GM23338 (cell line): ENCODE results near the gene ARID1B. TPM values are rescaled to one million over a fixed set of nuclear protein-coding genes. Genes with fewer than 3 reads are reported as not detected.

Experiments used
- ATAC-seq: fragments of 200-7000 bp; cut with Tn5 transposase; 3 replicates; pipeline ENCODE4 v1.9.1; 2020
- DNase-seq: peaks from one replicate; pipeline ENCODE4 v3.0.0-alpha.2; 2015; ENCODE audit warnings: low spot score
- H2AFZ ChIP-seq: fragments of 200-600 bp; sonication (generic); 2 replicates; pipeline ENCODE4 v1.8.0; 2016; ENCODE audit warnings: antibody characterized with exemption, mild to moderate bottlenecking, moderate library complexity
- H3F3A ChIP-seq: fragments of 200-600 bp; sonication (generic); replicated peaks from 2 replicates; pipeline ENCODE4 v1.8.0; 2017; ENCODE audit warnings: antibody characterized with exemption, mixed run types, low read depth
- H3K27ac ChIP-seq: fragments of 200-600 bp; sonication (generic); 2 replicates; pipeline ENCODE4 v1.6.1; 2016; ENCODE audit warnings: low read depth
- H3K27me3 ChIP-seq: fragments of 200-600 bp; sonication (generic); 2 replicates; pipeline ENCODE4 v1.8.0; 2016; ENCODE audit warnings: mild to moderate bottlenecking, mixed run types, moderate library complexity; ENCODE audit not compliant: insufficient read depth
- H3K36me3 ChIP-seq: fragments of 200-600 bp; sonication (generic); 2 replicates; pipeline ENCODE4 v1.8.0; 2016; ENCODE audit warnings: mild to moderate bottlenecking; ENCODE audit not compliant: insufficient read depth
- H3K4me1 ChIP-seq: fragments of 200-600 bp; sonication (generic); 2 replicates; pipeline ENCODE4 v1.8.0; 2016; ENCODE audit warnings: mild to moderate bottlenecking, moderate library complexity; ENCODE audit not compliant: insufficient read depth
- H3K4me2 ChIP-seq: fragments of 200-600 bp; sonication (generic); 2 replicates; pipeline ENCODE4 v1.7.1; 2017; ENCODE audit warnings: mixed run types
- H3K4me3 ChIP-seq: fragments of 200-600 bp; sonication (generic); 2 replicates; pipeline ENCODE4 v1.6.1; 2016; ENCODE audit warnings: mixed run types
- H3K79me2 ChIP-seq: fragments of 200-600 bp; sonication (generic); replicated peaks from 2 replicates; pipeline ENCODE4 v1.8.0; 2017; ENCODE audit warnings: mild to moderate bottlenecking; ENCODE audit not compliant: insufficient read depth
- H3K9me2 ChIP-seq: fragments of 200-600 bp; sonication (generic); 2 replicates; pipeline ENCODE4 v1.8.0; 2017; ENCODE audit not compliant: insufficient read depth
- H4K20me1 ChIP-seq: fragments of 200-600 bp; sonication (generic); replicated peaks from 2 replicates; pipeline ENCODE4 v1.8.0; 2017; ENCODE audit warnings: mild to moderate bottlenecking; ENCODE audit not compliant: insufficient read depth
- H3K27ac Mint-ChIP-seq: 2 replicates; pipeline ENCODE4 v1.8.0; 2020; ENCODE audit warnings: inconsistent platforms, mild to moderate bottlenecking, moderate library complexity, mixed read lengths
- H3K27me3 Mint-ChIP-seq: 3 replicates; pipeline ENCODE4 v1.8.0; 2022; ENCODE audit warnings: low read depth, mild to moderate bottlenecking, moderate library complexity, mixed read lengths, inconsistent platforms; ENCODE audit not compliant: insufficient read depth, poor library complexity
- H3K36me3 Mint-ChIP-seq: 3 replicates; pipeline ENCODE4 v1.8.0; 2021; ENCODE audit warnings: low read depth, mild to moderate bottlenecking, inconsistent platforms, moderate library complexity, mixed read lengths
- H3K4me1 Mint-ChIP-seq: 3 replicates; pipeline ENCODE4 v1.8.0; 2020; ENCODE audit warnings: mild to moderate bottlenecking, inconsistent platforms, mixed read lengths
- H3K4me3 Mint-ChIP-seq: 3 replicates; pipeline ENCODE4 v1.8.0; 2021; ENCODE audit warnings: moderate library complexity, mild to moderate bottlenecking, inconsistent platforms, mixed read lengths
- H3K9me3 Mint-ChIP-seq: 3 replicates; pipeline ENCODE4 v1.8.0; 2020; ENCODE audit warnings: moderate library complexity, mild to moderate bottlenecking, inconsistent platforms, mixed read lengths
- CREB1 ChIP-seq: fragments of 250-450 bp; sonication (Bioruptor Pico); IDR thresholded peaks from 2 replicates; pipeline ENCODE4 v1.5.0; 2020; ENCODE audit warnings: low read depth, mild to moderate bottlenecking, moderate library complexity
- CTCF ChIP-seq, 2 experiments: fragments of 200-600 bp in 1 of 2; sonication (generic) in 1 of 2; conservative IDR thresholded peaks; 2 replicates each; pipeline versions ENCODE4 v1.5.1 to v1.6.1; 2016 to 2017; ENCODE audit warnings: antibody characterized with exemption in 2 of 2, low read depth in 2 of 2, mild to moderate bottlenecking in 2 of 2, moderate library complexity in 1 of 2
- ETS1 ChIP-seq: IDR thresholded peaks from 2 replicates; pipeline ENCODE4 v1.6.1; 2016; ENCODE audit warnings: antibody characterized with exemption
- EZH2phosphoT487 ChIP-seq: fragments of 200-600 bp; sonication (generic); IDR thresholded peaks from one replicate; pipeline ENCODE4 v1.8.1; 2018; ENCODE audit warnings: antibody characterized with exemption; ENCODE audit not compliant: unreplicated experiment
- NANOG ChIP-seq: IDR thresholded peaks from 2 replicates; pipeline ENCODE4 v1.6.1; 2016; ENCODE audit warnings: antibody characterized with exemption, borderline replicate concordance
- REST ChIP-seq: IDR thresholded peaks from one replicate; pipeline ENCODE4 v1.6.1; 2018; ENCODE audit warnings: antibody characterized with exemption; ENCODE audit not compliant: unreplicated experiment
- STAT1 ChIP-seq: IDR thresholded peaks from one replicate; pipeline ENCODE4 v1.6.1; 2016; ENCODE audit warnings: antibody characterized with exemption; ENCODE audit not compliant: unreplicated experiment
- ZNF114 ChIP-seq: fragments of 250-450 bp; sonication (Bioruptor Pico); IDR thresholded peaks from 2 replicates; pipeline ENCODE4 v1.5.0; 2020; ENCODE audit warnings: mild to moderate bottlenecking, moderate library complexity
- ZNF331 ChIP-seq: fragments of 250-450 bp; sonication (Bioruptor Pico); IDR thresholded peaks from 2 replicates; pipeline ENCODE4 v1.5.0; 2020; ENCODE audit warnings: low read depth, mild to moderate bottlenecking, moderate library complexity
- polyA plus RNA-seq: library from polyadenylated mRNA; unstranded; fragments of >200 nt; fragmentation: Nextera tagmentation; extraction: Ambion mirVana; gene quantifications from 2 replicates; pipeline ENCODE4 v1.2.1, GENCODE V29; 2016
- total RNA-seq: library from RNA; depleted of rRNA; stranded (reverse); fragments of >200 nt; shearing (Covaris generic); gene quantifications from 2 replicates; pipeline ENCODE4 v1.2.3, GENCODE V29; 2014

ARID1B gene
- total and polyA plus RNA-seq, 2 experiments from 2014 or later = 59.3 to 72.2 TPM

- TF ChIP-seq REST (no peak), STAT1 (no peak), ZNF114 (CRISPR knock-in tag) (no peak), EZH2phosphoT487 (no peak), ZNF331 (no peak)
These were observed 137.0 kb downstream of the ARID1B start (continued) for GRCh38 chr6:156914181-156914580.

GRCh38 chr6:156916130-156916801 is 139.1 kb downstream of the ARID1B start:
- no peak overlapping the region for H2AFZ ChIP-seq
- H3K36me3 ChIP-seq = no peaks in the 10 kb centered on the region
- Mint-ChIP-seq H3K36me3 (peaks cover 3% of the 10 kb centered on the region), H3K27ac (no peak overlapping the region), H3K4me1 (peaks cover 68% of the 10 kb centered on the region), H3K4me3 (no peak overlapping the region), H3K9me3 (no peaks in the 10 kb centered on the region), H3K27me3 (peaks cover 10% of the 10 kb centered on the region)
- H3F3A ChIP-seq = no peaks in the 10 kb centered on the region
- peaks cover 75% of the 10 kb centered on the region for H3K79me2 ChIP-seq
- H3K4me2 ChIP-seq = no peak overlapping the region
- DNase-seq = no peak
- H4K20me1 ChIP-seq = no peaks in the 10 kb centered on the region
- H3K27me3 ChIP-seq = no peaks in the 10 kb centered on the region
- no peaks in the 10 kb centered on the region for H3K9me2 ChIP-seq
- no peak for ATAC-seq
- 0 out of 2 replicates have a peak overlapping the region, but pooled peaks have one; percentile 2 for H3K27ac ChIP-seq
- peaks cover 51% of the 10 kb centered on the region for H3K4me1 ChIP-seq
- no peak overlapping the region for H3K4me3 ChIP-seq
- TF ChIP-seq NANOG = no peak
- TF ChIP-seq STAT1 = no peak
- TF ChIP-seq ETS1 = no peak
- no peak for TF ChIP-seq CREB1 (CRISPR knock-in tag)
- TF ChIP-seq REST = no peak
- no peak for TF ChIP-seq EZH2phosphoT487
- no peak for TF ChIP-seq CTCF (conservative IDR thresholded peaks at IDR 0.05; ENCODE audit: low read depth in 2 of 2)
